Neural cell (in vitro differentiated cells): ENCODE data around the gene PTPRD. TPM values are rescaled to one million over a fixed set of nuclear protein-coding genes. Genes with fewer than 3 reads are reported as not detected.

ENCODE experiments used
- H2AFZ ChIP-seq: fragments of 200-600, 300-800 bp; sonication (generic), shearing (Covaris generic); 2 replicates; pipeline ENCODE4 v1.6.0; 2014; ENCODE audit warnings: low read depth, mild to moderate bottlenecking, antibody characterized with exemption, low read length, moderate library complexity
- H3F3A ChIP-seq: fragments of 200-600 bp; shearing (Covaris generic); 2 replicates; pipeline ENCODE4 v1.6.1; 2016; ENCODE audit warnings: mild to moderate bottlenecking, moderate library complexity, mixed read lengths, antibody characterized with exemption, low read length; ENCODE audit not compliant: insufficient read depth, poor library complexity, severe bottlenecking
- H3K27ac ChIP-seq: fragments of 200-600, 300-800 bp; sonication (generic), shearing (Covaris generic); 2 replicates; pipeline ENCODE4 v1.5.1; 2014; ENCODE audit warnings: mild to moderate bottlenecking, low read length, moderate library complexity
- H3K27me3 ChIP-seq: fragments of 300-800, 200-600 bp; sonication (generic), shearing (Covaris generic); 2 replicates; pipeline ENCODE4 v1.6.0; 2014; ENCODE audit warnings: mild to moderate bottlenecking, low read depth, low read length, moderate library complexity; ENCODE audit not compliant: insufficient read depth
- H3K36me3 ChIP-seq: fragments of 300-800, 200-600 bp; sonication (generic), shearing (Covaris generic); 2 replicates; pipeline ENCODE4 v1.5.1; 2014; ENCODE audit warnings: mild to moderate bottlenecking, antibody characterized with exemption, low read length, moderate library complexity; ENCODE audit not compliant: insufficient read depth
- H3K4me2 ChIP-seq: fragments of 300-800, 200-600 bp; sonication (generic), shearing (Covaris generic); 2 replicates; pipeline ENCODE4 v1.6.0; 2014; ENCODE audit warnings: mild to moderate bottlenecking, low read length
- H3K4me3 ChIP-seq: fragments of 300-800, 200-600 bp; sonication (generic), shearing (Covaris generic); 2 replicates; pipeline ENCODE4 v1.5.1; 2014; ENCODE audit warnings: mild to moderate bottlenecking, low read length, moderate library complexity
- H3K79me2 ChIP-seq: fragments of 200-600 bp; shearing (Covaris generic); replicated peaks from 2 replicates; pipeline ENCODE4 v1.6.0; 2014; ENCODE audit warnings: mild to moderate bottlenecking, low read length, moderate library complexity; ENCODE audit not compliant: insufficient read depth
- H3K9ac ChIP-seq: fragments of 300-800, 200-600 bp; sonication (generic), shearing (Covaris generic); 2 replicates; pipeline ENCODE4 v1.6.1; 2016; ENCODE audit warnings: mild to moderate bottlenecking, low read length, mixed read lengths
- H3K9me2 ChIP-seq: fragments of 200-600 bp; shearing (Covaris generic); 2 replicates; pipeline ENCODE4 v1.6.1; 2016; ENCODE audit warnings: mild to moderate bottlenecking, low read length, mixed read lengths; ENCODE audit not compliant: insufficient read depth
- H3K9me3 ChIP-seq: fragments of 200-600, 300-800 bp; sonication (generic), shearing (Covaris generic); 2 replicates; pipeline ENCODE4 v1.6.1; 2016; ENCODE audit warnings: mild to moderate bottlenecking, mixed run types, low read length, moderate library complexity, mixed read lengths
- H4K20me1 ChIP-seq: fragments of 200-600 bp; shearing (Covaris generic); 2 replicates; pipeline ENCODE4 v1.6.1; 2016; ENCODE audit warnings: mild to moderate bottlenecking, mixed run types; ENCODE audit not compliant: insufficient read depth
- EP300 ChIP-seq: fragments of 450-650 bp; conservative IDR thresholded peaks from 2 replicates; pipeline ENCODE4 v1.6.1; 2014; ENCODE audit warnings: antibody characterized with exemption, mild to moderate bottlenecking, moderate library complexity; ENCODE audit not compliant: poor library complexity, severe bottlenecking
- EZH2 ChIP-seq: fragments of 200-600, 300-800 bp; shearing (Covaris generic), sonication (generic); IDR thresholded peaks from 2 replicates; pipeline ENCODE4 v1.6.1; 2014; ENCODE audit warnings: antibody characterized with exemption, low read length, borderline replicate concordance, mild to moderate bottlenecking; ENCODE audit not compliant: insufficient read depth, poor library complexity, severe bottlenecking
- MXI1 ChIP-seq: fragments of 450-650 bp; conservative IDR thresholded peaks from 2 replicates; pipeline ENCODE4 v1.6.1; 2014; ENCODE audit warnings: antibody characterized with exemption, mild to moderate bottlenecking; ENCODE audit not compliant: poor library complexity, severe bottlenecking
- POLR2AphosphoS5 ChIP-seq: IDR thresholded peaks from 2 replicates; pipeline ENCODE4 v1.6.1; 2012
- RAD21 ChIP-seq: fragments of 450-650 bp; conservative IDR thresholded peaks from 2 replicates; pipeline ENCODE4 v1.6.1; 2014; ENCODE audit warnings: antibody characterized with exemption, mild to moderate bottlenecking, moderate library complexity
- REST ChIP-seq: IDR thresholded peaks from 2 replicates; pipeline ENCODE4 v1.6.1; 2012; ENCODE audit warnings: borderline replicate concordance
- SMC3 ChIP-seq: fragments of 450-650 bp; conservative IDR thresholded peaks from 2 replicates; pipeline ENCODE4 v1.6.1; 2014; ENCODE audit warnings: antibody characterized with exemption, mild to moderate bottlenecking, moderate library complexity; ENCODE audit not compliant: poor library complexity
- TAF1 ChIP-seq: IDR thresholded peaks from 2 replicates; pipeline ENCODE4 v1.6.1; 2012; ENCODE audit warnings: low read depth
- polyA plus RNA-seq: library from polyadenylated mRNA; depleted of rRNA; stranded (reverse); fragments of >200 nt; gene quantifications from 2 replicates; pipeline ENCODE4 v1.2.3, GENCODE V29; 2014
- TF ChIP-seq, protein P1 (sequence below): fragments of 450-650 bp; IDR thresholded peaks from 2 replicates; pipeline ENCODE4 v1.5.1; 2014; ENCODE audit warnings: antibody characterized with exemption, mild to moderate bottlenecking, moderate library complexity; ENCODE audit not compliant: poor library complexity, severe bottlenecking

PTPRD gene
- polyA plus RNA-seq, 1 donor from 2014 or later, result 143 TPM

- H2AFZ ChIP-seq, result no peak overlapping the region
- no peaks in the 10 kb centered on the region for H4K20me1 ChIP-seq
- no peaks in the 10 kb centered on the region for H3K27me3 ChIP-seq
- H3K36me3 ChIP-seq, result no peaks in the 10 kb centered on the region
- no peak overlapping the region for H3K27ac ChIP-seq
- no peak overlapping the region for H3K4me2 ChIP-seq
- no peaks in the 10 kb centered on the region for H3K79me2 ChIP-seq
- no peaks in the 10 kb centered on the region for H3F3A ChIP-seq
- no peaks in the 10 kb centered on the region for H3K9me3 ChIP-seq
- no peaks in the 10 kb centered on the region for H3K9me2 ChIP-seq
- TF ChIP-seq TAF1, result no peak
- TF ChIP-seq MXI1, result no peak
- no peak for TF ChIP-seq EP300
- no peak for TF ChIP-seq RAD21
- TF ChIP-seq, protein P1, sequence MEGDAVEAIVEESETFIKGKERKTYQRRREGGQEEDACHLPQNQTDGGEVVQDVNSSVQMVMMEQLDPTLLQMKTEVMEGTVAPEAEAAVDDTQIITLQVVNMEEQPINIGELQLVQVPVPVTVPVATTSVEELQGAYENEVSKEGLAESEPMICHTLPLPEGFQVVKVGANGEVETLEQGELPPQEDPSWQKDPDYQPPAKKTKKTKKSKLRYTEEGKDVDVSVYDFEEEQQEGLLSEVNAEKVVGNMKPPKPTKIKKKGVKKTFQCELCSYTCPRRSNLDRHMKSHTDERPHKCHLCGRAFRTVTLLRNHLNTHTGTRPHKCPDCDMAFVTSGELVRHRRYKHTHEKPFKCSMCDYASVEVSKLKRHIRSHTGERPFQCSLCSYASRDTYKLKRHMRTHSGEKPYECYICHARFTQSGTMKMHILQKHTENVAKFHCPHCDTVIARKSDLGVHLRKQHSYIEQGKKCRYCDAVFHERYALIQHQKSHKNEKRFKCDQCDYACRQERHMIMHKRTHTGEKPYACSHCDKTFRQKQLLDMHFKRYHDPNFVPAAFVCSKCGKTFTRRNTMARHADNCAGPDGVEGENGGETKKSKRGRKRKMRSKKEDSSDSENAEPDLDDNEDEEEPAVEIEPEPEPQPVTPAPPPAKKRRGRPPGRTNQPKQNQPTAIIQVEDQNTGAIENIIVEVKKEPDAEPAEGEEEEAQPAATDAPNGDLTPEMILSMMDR, result no peak
- TF ChIP-seq POLR2AphosphoS5, result no peak
- no peak for TF ChIP-seq EZH2
- no peak for TF ChIP-seq SMC3
- no peak for TF ChIP-seq REST
- H3K4me3 ChIP-seq, result no peak overlapping the region
- no peak overlapping the region for H3K9ac ChIP-seq
Measured at GRCh38 chr9:8395022-8395421, 2217.8 kb downstream of the PTPRD start.

DNA sequence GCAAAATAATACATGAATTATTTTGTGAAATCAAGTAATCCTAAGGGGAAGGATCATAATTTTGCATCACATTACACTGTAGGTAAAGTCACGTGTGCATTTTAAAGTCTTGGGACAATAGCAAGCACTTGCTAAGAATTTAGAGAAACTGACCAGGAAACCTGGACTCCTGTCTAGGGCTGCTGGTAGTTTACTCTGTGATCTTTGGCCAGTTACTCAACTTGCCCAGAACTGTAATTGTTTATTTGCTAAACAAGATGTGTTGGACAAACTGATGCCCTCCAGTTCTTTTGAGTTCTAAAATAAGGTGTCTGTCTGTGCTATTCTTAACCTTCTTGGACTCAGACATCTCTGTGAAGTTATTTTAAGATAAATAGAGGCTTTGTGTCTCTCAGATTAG, 2218.5 kb downstream of the PTPRD start:
- Histone ChIP-seq H4K20me1 (no peaks in the 10 kb centered on the region), H2AFZ (no peak overlapping the region), H3K9me3 (no peaks in the 10 kb centered on the region), H3K36me3 (no peaks in the 10 kb centered on the region), H3K9ac (no peak overlapping the region), H3K4me3 (no peak overlapping the region), H3K9me2 (no peaks in the 10 kb centered on the region), H3K27me3 (no peaks in the 10 kb centered on the region), H3K27ac (no peak overlapping the region), H3F3A (no peaks in the 10 kb centered on the region), H3K79me2 (no peaks in the 10 kb centered on the region), H3K4me2 (no peak overlapping the region)
- TF ChIP-seq REST (no peak), TAF1 (no peak), MXI1 (no peak), SMC3 (no peak), EP300 (no peak), EZH2 (no peak), RAD21 (no peak), POLR2AphosphoS5 (no peak)
- TF ChIP-seq, protein P1, result no peak
